Testis (tissue), 2 donors: ENCODE data around the gene FOXO1.

Source experiments
- POLR2A ChIP-seq: fragments of 450-650 bp; IDR thresholded peaks from one replicate; pipeline ENCODE4 v1.6.1; 2017; ENCODE audit warnings: antibody characterized with exemption, mild to moderate bottlenecking, moderate library complexity
- TF ChIP-seq, protein P1 (sequence below), 3 experiments: fragments of 450-650 bp in 2 of 3; fragments of 200-600 bp in 1 of 3; sonication (generic) in 1 of 3; IDR thresholded peaks; one replicate each; pipeline ENCODE4 v1.5.1; 2016 to 2019; ENCODE audit warnings: antibody characterized with exemption in 3 of 3, mild to moderate bottlenecking in 2 of 3, moderate library complexity in 1 of 3

- TF ChIP-seq, protein P1, sequence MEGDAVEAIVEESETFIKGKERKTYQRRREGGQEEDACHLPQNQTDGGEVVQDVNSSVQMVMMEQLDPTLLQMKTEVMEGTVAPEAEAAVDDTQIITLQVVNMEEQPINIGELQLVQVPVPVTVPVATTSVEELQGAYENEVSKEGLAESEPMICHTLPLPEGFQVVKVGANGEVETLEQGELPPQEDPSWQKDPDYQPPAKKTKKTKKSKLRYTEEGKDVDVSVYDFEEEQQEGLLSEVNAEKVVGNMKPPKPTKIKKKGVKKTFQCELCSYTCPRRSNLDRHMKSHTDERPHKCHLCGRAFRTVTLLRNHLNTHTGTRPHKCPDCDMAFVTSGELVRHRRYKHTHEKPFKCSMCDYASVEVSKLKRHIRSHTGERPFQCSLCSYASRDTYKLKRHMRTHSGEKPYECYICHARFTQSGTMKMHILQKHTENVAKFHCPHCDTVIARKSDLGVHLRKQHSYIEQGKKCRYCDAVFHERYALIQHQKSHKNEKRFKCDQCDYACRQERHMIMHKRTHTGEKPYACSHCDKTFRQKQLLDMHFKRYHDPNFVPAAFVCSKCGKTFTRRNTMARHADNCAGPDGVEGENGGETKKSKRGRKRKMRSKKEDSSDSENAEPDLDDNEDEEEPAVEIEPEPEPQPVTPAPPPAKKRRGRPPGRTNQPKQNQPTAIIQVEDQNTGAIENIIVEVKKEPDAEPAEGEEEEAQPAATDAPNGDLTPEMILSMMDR (IDR thresholded peaks at IDR 0.05) = no peak
- TF ChIP-seq POLR2A = no peak
Measured at GRCh38 chr13:40619479-40619814, 47.0 kb downstream of the FOXO1 start.
